OCI-LY7 (cell line): ENCODE results near the gene AP4B1. TPM values are rescaled to one million over a fixed set of nuclear protein-coding genes. Genes with fewer than 3 reads are reported as not detected.

ENCODE experiments used
- total RNA-seq, 2 experiments: library from RNA; depleted of rRNA in 1 of 2; stranded (reverse); fragments of >200 nt in 1 of 2; shearing (Covaris generic) in 1 of 2; gene quantifications; 2 replicates each; pipeline ENCODE4 v1.2.3, GENCODE V29; 2014 to 2022

The AP4B1 gene
- total RNA-seq, 2 experiments from 2014 or later, result 40.5 to 45.3 TPM

Other genes starting within 250 kb of the AP4B1 start
- gene PHTF1, start 145.3 kb downstream of the AP4B1 start, total RNA-seq (2014; rRNA removed; shearing (Covaris generic)), result 7.1 and 11.8 TPM in 2 replicates
- 17.1 and 18.8 TPM in 2 replicates for gene PHTF1, start 145.3 kb downstream of the AP4B1 start, total RNA-seq (2022)
- 10.8 and 12.5 TPM in 2 replicates for gene RSBN1, start 92.3 kb downstream of the AP4B1 start, total RNA-seq (2014; rRNA removed; shearing (Covaris generic))
- 19.0 TPM in 2 replicates for gene RSBN1, start 92.3 kb downstream of the AP4B1 start, total RNA-seq (2022)
- 27.5 and 29.4 TPM in 2 replicates for gene PTPN22, start 33.1 kb downstream of the AP4B1 start, total RNA-seq (2014; rRNA removed; shearing (Covaris generic))
- 53.5 and 63.0 TPM in 2 replicates for gene PTPN22, start 33.1 kb downstream of the AP4B1 start, total RNA-seq (2022)
- 0.46 and 0.82 TPM in 2 replicates for gene BCL2L15, start 17.2 kb downstream of the AP4B1 start, total RNA-seq (2014; rRNA removed; shearing (Covaris generic))
- gene BCL2L15, start 17.2 kb downstream of the AP4B1 start, total RNA-seq (2022), result 1.1 and 1.5 TPM in 2 replicates
- gene DCLRE1B, start 527 bp upstream of the AP4B1 start, total RNA-seq (2014; rRNA removed; shearing (Covaris generic)), result 17.3 and 20.1 TPM in 2 replicates
- gene DCLRE1B, start 527 bp upstream of the AP4B1 start, total RNA-seq (2022), result 20.8 and 20.9 TPM in 2 replicates
- 17.3 and 20.4 TPM in 2 replicates for gene HIPK1, start 24.5 kb upstream of the AP4B1 start, total RNA-seq (2014; rRNA removed; shearing (Covaris generic))
- 50.2 and 52.6 TPM in 2 replicates for gene HIPK1, start 24.5 kb upstream of the AP4B1 start, total RNA-seq (2022)
- 0.21 and 0.44 TPM in 2 replicates for gene OLFML3, start 74.7 kb upstream of the AP4B1 start, total RNA-seq (2014; rRNA removed; shearing (Covaris generic))
- gene OLFML3, start 74.7 kb upstream of the AP4B1 start, total RNA-seq (2022), result 0.34 and 0.35 TPM in 2 replicates
- not detected in 2 replicates for gene SYT6, start 249.1 kb upstream of the AP4B1 start, total RNA-seq (2014; rRNA removed; shearing (Covaris generic))
- gene SYT6, start 249.1 kb upstream of the AP4B1 start, total RNA-seq (2022), result not detected in 2 replicates